ENCODE results near the gene PRXL2A.
"Not testable (repeated sequence)": the region's sequence is repeated elsewhere in the genome, so short reads cannot be mapped to it uniquely, and the experiment has no call there.

The PRXL2A gene

DNA sequence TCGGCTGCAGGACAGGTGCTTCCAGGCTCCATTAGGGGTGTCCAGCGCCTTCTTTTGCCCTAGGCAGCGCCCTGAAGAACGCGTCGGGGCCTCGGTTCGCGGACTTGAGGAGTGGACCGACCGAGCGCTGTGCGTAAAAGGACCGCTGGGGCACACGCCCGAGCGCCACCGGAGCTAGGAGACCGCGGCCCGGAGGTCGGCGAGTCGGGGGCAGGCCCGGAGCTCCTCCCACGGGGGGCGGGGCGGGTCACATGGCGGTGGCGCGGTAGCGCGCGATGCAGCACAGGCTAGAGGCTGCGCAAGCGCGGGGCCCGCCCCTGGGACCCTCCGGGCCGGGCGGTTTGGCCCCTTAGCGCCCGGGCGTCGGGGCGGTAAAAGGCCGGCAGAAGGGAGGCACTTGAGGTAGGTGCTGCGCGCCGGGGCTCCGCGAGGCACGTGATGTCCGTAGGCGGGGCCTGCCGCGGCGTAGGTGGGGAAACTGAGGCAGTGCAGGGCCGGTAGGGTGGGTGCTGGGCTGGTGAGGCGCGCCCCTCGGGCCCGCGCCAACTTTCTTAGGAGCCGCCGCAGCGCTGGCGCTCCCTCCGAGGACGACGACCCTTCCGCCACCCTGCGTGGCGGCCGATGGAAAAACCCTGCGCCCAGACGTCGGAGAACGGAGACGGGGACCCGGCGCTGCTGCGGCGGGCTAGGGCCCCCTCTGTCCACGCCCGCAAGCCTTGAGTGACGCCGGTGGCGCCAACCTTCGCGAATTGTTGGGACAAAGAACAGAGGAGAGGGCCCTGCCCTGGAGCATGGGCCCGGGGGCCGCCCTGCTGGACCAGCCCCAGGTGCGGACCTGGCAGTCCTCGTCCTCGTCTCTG is at the start of gene PRXL2A:
Gene PRXL2A (plus strand): TSS at position 310 of the 860 bp plus-strand sequence. CDS start 11,917 bp downstream, outside the sequence.
- peak; percentile 92 for DNase-seq (ENCODE audit: low spot score)

DNA sequence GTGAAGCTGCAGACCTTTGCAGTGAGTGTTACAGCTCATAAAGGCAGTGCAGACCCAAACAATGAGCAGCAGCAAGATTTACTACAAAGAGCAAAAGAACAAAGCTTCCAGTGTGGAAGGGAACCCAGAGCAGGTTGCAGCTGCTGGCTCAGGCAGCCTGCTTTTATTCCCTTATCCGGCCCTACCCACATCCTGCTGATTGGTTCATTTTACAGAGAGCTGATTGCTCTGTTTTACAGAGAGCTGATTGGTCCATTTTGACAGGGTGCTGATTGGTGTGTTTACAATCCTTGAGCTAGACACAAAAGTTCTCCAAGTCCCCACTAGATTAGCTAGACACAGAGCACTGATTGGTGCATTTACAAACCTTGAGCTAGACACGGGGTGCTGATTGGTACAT is 49.4 kb upstream of the PRXL2A start:
- DNase-seq (ENCODE audit: low spot score): not testable (repeated sequence)

GRCh38 chr10:80359644-80360043 is 48.7 kb upstream of the PRXL2A start:
- no peak for DNase-seq (ENCODE audit: low spot score)

GRCh38 chr10:80365510-80365909 is 42.8 kb upstream of the PRXL2A start:
- DNase-seq (ENCODE audit: low spot score): no peak

DNA sequence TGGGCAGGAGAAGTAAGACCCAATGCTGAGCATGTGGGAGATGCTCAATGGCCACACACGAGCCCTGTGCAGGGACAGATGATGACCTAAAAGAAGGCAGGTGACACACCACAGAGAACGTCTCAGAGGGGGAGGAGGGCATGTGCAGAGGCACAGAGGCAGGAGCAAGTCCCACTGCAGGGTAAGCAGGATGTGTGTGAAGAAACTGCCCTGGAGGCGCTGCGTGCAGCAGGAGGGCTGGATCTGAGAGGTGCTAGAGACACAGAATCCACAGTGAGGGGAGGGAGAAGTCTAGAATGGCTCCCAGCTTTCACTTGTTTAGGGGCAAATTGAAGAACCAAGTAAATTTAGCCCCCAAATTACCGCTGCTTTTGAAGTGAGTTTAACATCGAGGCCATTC is 36.9 kb upstream of the PRXL2A start:
- DNase-seq (ENCODE audit: low spot score): no peak

- DNase-seq (ENCODE audit: low spot score): no peak
Measured at GRCh38 chr10:80372675-80373074, 35.7 kb upstream of the PRXL2A start.

DNA sequence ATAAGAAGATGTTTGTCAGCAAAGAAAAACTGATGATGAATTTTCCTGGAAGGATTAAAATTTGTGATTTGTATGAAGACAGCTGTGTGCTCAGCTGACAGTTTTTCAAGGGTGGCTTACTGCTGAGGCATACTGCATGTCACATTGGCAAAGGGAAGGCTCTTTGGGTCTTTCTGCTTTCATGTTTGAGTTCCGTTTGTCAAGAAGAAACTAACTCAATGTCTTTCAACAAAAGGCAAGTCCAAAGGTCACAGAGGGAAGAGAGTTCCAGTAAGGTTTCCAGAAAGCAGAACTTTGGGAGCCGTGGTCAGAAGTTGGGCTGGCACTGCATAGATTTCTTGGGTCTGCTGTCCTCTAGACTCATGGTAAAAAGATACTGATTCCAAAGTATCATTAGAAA is 34.8 kb upstream of the PRXL2A start:
- no peak for DNase-seq (ENCODE audit: low spot score)

- no peak for DNase-seq (ENCODE audit: low spot score)
Measured at GRCh38 chr10:80379701-80380100, 28.6 kb upstream of the PRXL2A start.

DNA sequence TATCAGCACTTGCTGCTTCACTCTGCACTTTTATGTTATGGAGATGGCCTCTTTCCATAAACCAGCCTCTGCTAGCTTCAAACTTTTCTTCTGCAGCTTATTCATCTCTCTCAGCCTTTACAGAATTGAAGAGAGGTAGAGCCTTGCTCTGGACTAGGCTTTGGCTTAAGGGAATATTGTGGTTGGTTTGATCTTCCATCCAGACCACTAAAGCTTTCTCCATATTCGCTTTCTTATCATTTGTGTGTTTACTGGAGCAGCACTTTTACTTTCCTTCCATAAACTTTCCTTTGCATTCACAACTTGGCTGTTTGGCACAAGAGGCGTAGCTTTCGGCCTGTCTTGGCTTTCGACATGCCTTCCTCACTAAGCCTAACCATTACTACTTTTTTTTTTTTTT is 28.2 kb upstream of the PRXL2A start:
- no peak for DNase-seq (ENCODE audit: low spot score)

DNA sequence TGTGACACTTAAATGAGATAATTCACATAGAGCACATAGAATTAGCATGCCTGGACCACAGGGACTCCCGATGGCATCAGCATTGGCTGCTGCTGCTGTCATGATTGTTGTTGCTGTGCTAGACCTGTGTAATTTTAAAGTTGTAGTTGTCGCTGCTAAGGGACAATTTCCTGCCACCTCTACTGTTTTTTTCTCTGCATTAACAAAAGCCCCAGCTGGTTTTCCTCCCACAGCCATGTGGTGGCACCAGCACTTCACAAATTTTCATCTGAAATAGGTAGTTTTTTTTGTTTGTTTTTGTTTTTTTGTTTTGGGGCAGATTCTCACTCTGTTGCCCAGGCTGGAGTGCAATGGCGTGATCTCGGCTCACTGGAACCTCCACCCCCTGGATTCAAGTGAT is 25.4 kb upstream of the PRXL2A start:
- peak; percentile 40 for DNase-seq (ENCODE audit: low spot score)

DNA sequence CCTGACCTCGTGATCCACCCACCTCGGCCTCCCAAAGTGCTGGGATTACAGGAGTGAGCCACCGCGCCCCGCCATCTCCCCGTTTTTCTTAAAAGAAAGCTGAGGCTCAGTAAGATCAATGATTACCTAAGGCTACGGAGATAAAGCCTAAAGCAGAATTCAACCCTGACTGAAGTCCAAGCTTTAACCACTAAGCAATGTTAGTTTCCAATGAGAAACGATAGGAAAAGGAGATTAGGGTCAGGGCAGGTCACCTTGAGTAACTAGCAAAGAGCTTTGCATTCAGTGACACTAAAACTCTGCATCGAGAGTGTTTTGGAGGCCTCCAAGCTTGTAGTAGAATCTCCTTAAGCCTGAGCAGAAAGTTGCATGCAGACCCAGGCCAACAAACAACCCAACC is 17.6 kb upstream of the PRXL2A start:
- DNase-seq (ENCODE audit: low spot score): no peak

DNA sequence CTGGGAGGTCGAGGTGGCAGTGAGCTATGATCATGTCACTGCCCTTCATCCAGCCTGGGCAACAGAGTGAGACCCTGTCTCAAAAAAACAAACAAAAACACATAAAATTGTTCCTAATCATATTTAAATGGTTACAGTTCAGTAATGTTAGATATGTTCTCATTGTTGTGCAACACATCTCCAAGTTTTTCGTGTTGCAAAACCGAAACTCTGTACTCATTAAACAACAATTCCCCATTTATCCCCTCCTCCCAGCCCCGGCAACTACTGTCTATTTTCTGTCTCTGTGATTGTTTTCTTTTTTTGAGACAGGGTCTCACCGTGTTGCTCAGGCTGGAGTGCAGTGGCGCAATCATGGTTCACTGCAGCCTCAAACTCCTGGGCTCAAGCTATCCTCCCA is 16.1 kb upstream of the PRXL2A start:
- no peak for DNase-seq (ENCODE audit: low spot score)

DNA sequence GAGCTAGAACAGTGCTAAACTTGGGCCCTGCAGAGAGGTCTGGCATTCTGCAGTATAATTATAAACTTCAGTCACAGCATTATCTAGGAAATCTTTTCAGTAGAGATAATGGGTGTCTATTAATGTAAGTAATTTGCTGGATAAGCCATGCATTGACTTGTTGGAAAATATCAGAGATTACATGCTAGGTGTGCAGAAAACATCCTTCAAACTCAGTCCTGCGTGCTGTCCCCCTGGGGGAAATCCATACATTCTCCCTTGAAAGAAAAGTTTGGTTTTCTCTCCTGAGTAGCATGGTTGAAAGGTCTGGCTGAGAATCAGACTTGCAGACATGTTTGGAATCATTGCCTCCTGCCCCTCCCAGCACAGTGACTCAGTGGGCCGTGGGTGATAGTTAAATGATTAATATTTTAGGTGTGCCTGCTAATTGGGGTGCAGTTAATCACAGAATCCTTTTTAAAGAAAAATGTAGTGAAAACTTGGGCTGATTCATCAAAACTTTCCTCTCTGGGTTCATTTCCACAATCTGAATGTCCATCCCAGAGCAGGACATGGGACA is 13.9 kb upstream of the PRXL2A start:
- no peak for DNase-seq (ENCODE audit: low spot score)

DNA sequence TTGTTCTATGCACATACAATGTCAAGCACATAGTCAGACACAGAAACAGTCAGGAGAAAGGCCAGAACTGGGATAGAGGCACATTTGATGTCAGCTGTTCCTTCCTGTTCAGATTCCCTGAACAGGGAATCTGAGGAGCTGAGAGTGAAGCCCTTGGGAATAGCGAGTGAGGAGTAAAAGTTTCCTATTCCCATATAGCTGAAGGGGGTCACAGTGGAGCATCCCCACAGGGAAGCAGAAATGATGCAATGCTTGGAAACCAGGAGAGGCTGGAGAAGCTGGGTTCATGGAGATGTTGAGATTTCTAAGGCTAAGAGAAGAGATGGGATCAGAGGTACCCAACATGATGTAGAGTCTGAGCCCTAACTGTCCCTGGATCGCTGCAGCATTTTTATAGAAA is 11.3 kb upstream of the PRXL2A start:
- DNase-seq (ENCODE audit: low spot score): no peak

DNA sequence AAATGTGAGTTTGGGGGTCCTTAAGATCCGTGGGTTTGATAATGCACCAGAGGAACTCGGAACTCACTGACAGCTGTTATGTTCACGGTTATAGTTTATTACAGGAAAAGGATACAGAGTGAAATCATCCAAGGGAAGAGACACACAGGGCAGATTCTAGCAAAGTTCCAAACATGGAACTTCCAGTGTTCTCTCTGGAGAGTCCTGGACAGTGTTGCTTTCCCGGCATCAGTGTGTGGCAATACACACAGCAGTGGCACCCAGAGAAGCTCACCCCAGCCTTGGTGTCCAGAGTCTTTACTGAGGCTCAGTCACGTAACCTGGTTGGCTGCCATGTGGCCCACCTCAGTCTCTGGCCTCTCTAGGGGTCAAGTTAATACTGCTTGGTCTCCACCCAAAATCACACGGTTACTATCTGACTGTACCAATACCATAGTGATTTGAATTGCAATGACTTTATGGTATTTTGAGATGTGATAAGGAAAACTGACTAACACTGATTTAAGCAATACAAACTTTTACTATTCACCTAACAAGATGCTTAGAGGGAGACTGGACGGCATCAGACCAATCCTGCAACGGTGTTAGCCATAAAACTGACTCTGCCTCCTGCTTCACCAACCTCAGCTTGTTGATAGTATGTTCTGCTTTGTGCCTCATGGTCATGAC is 8.1 kb upstream of the PRXL2A start:
- no peak for DNase-seq (ENCODE audit: low spot score)

DNA sequence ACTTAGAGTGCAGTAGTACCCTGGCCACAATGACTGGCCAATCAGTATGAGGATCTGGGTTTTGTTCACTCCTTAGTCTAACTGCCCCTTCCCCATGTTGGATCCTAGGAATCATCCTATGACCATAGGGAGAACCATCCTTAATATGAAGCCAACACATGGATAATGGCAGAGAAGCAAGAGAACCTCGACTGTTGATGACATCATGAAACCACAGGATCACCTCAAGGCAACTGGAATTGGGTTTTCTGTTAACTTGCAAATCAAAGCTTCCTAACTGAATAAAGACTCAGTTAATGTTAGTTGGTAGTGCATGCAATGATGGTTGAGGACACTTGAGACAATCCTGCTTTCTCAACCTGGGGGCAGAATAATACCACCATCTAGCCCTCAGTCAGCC is 3.3 kb upstream of the PRXL2A start:
- no peak for DNase-seq (ENCODE audit: low spot score)

- DNase-seq (ENCODE audit: low spot score): no peak
Measured at GRCh38 chr10:80405626-80406025, 2.7 kb upstream of the PRXL2A start.

- no peak for DNase-seq (ENCODE audit: low spot score)
Measured at GRCh38 chr10:80406204-80406603, 2.1 kb upstream of the PRXL2A start.

DNA sequence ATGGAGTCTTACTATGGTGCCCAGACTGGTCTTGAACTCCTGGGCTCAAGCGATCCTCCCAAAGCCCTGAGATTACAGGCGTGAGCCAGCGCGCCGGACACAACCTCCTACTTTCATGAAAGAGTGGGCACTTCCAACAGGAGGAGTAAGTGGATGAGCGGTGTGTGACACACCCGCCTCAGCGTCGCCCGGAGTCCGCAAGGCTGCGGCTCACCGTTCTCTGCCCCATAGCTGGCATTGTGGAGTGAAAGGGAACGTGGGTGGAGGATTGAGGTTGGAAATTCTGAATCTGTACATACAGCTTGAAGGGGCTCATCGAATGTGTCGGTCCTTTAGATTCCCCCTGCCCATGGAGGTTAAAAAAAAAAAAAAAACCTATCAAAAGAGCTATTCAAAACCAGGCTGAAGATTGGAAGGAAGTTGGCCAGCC is 524 bp upstream of the PRXL2A start:
- DNase-seq (ENCODE audit: low spot score): peak; percentile 24

DNA sequence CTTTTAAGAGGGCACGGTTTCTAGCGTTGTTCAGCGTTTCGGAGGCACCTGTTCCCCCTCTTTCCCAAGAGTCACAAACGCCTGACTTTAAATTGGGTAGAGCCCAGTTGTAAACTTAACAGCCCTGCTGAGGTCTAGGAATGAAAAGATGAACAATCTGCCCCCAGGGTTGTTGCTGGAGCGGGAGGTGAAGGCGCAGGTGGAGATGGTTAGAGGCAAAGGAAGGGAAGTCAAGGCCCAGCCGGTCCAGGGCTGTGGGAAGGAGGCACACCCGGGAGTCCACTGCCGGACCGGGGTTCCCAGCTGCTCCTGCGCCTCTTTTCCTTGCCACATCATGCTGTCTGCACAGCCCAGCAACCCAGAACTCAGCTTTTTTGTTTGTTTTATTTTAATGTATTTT is 770 bp downstream of the PRXL2A start:
- no peak for DNase-seq (ENCODE audit: low spot score)

DNA sequence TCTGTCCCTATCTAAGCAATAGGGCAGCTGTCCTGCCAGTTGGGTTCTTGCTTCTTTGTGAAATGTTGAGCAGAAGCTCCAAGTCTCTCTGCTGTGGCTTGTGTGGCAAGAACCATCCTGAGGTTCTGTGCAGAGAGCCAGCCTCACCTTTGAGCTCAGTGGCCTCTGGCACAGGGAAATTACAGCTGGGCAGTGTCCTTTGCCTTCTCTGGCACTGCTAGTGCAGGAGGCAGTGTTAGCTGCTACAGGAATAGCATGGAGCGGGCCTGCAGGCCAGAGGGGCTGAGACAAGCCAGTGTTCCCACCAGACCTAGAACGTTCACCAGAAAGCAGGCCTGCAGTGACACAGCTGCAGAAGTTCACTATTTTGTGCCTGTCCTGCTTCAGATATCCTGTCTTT is 1.8 kb downstream of the PRXL2A start:
- DNase-seq (ENCODE audit: low spot score): no peak

- no peak for DNase-seq (ENCODE audit: low spot score)
Measured at GRCh38 chr10:80410578-80411145, 2.3 kb downstream of the PRXL2A start.

DNA sequence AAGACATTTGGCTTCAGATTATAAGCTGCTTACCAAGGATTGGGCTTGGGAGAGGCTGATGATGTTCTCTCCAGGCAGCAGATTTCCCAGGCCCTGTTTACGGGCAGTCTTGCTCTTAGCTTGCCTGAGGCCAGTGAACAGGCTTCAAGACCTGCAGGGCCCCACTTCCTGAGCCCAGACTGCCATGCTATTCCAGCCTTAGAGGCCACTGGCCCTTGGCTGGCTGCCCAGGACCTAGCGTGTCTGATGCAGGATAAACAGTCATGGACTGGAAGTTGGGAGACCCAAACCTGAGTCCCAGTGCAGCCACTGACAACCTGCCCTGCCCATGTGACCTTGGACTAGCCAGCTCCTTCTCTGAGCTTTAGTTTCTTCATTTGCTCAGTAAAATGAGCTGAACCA is 2.9 kb downstream of the PRXL2A start:
- DNase-seq (ENCODE audit: low spot score): no peak

Measured in germinal center (tissue), 1 donor.